Activated naive CD4-positive, alpha-beta T cell (primary cell): Measurements from ENCODE around the gene TRIM64.
"Not testable (repeated sequence)": the region's sequence is repeated elsewhere in the genome, so short reads cannot be mapped to it uniquely, and the experiment has no call there.

ENCODE experiments used
- DNase-seq, 4 experiments: peaks; one replicate each; lab custom pipeline; 2025; lab: John Stamatoyannopoulos, UW

The TRIM64 gene, protein sequence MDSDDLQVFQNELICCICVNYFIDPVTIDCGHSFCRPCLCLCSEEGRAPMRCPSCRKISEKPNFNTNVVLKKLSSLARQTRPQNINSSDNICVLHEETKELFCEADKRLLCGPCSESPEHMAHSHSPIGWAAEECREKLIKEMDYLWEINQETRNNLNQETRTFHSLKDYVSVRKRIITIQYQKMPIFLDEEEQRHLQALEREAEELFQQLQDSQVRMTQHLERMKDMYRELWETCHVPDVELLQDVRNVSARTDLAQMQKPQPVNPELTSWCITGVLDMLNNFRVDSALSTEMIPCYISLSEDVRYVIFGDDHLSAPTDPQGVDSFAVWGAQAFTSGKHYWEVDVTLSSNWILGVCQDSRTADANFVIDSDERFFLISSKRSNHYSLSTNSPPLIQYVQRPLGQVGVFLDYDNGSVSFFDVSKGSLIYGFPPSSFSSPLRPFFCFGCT

DNA sequence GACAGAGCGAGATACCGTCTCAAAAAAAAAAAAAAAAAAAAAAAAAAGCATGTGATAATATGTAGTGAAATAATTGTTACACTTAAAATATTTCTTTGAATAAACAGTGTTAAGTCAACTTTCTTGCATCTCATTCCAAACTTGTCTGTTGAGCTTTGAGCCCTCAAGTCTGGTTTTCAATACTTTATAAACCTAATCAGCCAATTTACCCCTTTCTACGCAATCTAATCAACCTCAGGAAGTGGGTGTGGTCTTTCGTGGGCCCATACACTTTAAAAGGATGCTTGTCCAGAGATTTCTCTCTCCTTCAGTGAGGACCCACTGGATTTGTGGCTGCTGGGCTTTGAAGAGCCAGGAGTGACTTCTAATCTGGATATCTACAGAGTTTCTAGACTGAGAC, at the start of gene TRIM64:
TRIM64 (plus strand) TSS at position 301 of the 400 bp plus-strand sequence. CDS start 2,467 bp downstream, outside the sequence.
- DNase-seq, result not testable (repeated sequence)

DNA sequence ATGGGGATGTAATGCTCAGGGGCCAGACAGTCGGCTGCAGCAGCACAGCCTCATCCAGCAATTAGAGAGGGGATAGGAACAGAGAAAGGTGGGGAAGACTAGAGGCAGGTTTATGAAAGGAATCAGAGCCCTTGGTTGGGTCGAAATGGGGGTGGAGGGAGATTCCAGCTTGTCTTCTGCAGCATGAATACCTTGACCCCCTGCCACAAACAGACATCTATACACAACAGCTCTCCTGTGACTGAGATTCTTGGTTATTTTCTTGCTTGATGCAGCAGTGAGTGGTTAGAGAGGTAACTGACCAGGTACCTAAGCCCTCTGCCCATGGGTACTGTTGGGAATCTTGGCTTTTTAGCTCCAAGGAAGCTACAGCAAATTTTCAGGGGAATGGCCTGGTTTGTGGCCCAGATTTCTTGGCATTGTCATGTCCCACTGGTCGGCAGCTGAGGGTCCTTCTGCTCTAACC, 43.6 kb upstream of the TRIM64 start, which contains the start of gene TRIM49D1:
TRIM49D1 (minus strand) TSS at position 51 of the 466 bp plus-strand sequence. CDS start 4,535 bp downstream, outside the sequence.
- no peak for DNase-seq

DNA sequence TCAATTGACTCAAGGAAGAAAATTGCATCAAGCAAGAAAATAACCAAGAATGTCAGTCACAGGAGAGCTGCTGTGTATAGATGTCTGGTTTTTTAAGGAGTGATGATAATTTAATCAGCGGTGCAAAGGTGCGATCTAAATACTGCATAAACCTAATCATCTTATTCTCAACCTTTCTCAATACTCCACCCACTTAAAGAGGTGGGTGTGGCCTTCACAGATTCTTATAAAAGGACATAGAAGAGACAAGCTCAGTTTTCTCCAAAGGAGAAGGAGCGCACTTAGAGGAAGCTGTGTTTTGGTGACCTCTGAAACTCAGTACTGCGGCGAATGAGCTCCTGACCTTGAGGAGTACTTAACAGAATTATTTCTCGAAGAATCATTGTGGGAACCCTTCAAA, 42.1 kb upstream of the TRIM64 start, which contains the start of gene TRIM49D2:
TRIM49D2 (plus strand) TSS at position 301 of the 400 bp plus-strand sequence. CDS start 2,698 bp downstream, outside the sequence.
- DNase-seq, result not testable (repeated sequence)

DNA sequence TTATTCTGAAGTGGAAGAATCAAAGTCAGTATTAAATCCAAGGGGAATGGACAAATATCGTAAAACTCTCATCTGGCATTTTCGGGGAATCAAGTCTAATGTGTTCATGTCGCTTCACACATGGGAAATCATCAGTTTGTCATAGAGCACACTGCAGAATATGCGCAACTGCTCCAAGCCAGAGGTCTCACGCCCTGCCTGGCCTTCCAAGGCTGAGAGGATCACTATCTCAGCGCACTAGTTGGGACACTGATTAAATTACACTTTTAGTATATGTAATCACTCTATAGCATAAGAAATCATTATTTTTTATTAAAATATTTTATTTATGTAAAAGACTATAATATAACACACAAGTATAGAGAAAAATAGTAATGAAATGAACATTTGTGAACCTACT, 5.0 kb upstream of the TRIM64 start:
- not testable (repeated sequence) for DNase-seq
